HEK293 (cell line): Measurements from ENCODE around the gene DIO3.
"Not testable (repeated sequence)": the region's sequence is repeated elsewhere in the genome, so short reads cannot be mapped to it uniquely, and the experiment has no call there.

Experiments
- YY1 ChIP-seq: fragments of 450-650 bp; formaldehyde crosslinking; IDR thresholded peaks from 2 replicates; pipeline ENCODE4 v1.5.1; 2018; ENCODE audit warnings: missing biosample characterization, missing genetic modification characterization
- TF ChIP-seq, protein P1 (sequence below): fragments of 450-650 bp; formaldehyde crosslinking; IDR thresholded peaks from 2 replicates; pipeline ENCODE4 v1.5.1; 2016; ENCODE audit warnings: missing biosample characterization, missing genetic modification characterization
- TF ChIP-seq, protein P2 (sequence below): fragments of 450-650 bp; formaldehyde crosslinking; IDR thresholded peaks from 2 replicates; pipeline ENCODE4 v1.5.1; 2017; ENCODE audit warnings: missing biosample characterization, mild to moderate bottlenecking, missing genetic modification characterization, moderate library complexity

DNA sequence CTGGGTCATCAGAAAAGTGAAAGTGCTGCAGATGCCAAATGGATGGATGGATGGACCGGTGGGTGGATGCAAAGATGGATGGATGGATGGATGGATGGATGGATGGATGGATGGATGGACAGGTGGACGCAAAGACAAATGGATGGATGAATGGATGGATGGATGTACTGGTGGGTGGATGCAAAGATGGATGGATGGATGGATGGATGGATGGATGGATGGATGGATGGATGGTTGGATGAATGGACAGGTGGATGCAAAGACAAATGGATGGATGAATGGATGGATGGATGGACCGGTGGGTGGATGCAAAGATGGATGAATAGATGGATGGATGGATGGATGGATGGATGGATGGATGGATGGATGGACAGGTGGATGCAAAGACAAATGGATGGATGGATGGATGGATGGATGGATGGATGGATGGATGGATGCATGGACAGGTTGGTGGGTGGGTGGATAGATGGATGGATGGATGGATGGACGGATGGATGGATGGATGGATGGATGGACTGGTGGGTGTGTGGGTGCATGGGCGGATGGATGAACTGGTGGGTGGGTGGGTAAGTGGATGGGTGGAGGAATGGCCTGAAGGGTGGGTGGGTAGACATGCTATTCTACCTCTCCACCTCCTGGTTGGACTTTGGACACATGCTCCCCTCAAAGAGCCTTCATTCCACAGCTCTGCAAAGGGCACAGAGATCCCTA lies 10.9 kb upstream of the DIO3 start:
- TF ChIP-seq, protein P1, sequence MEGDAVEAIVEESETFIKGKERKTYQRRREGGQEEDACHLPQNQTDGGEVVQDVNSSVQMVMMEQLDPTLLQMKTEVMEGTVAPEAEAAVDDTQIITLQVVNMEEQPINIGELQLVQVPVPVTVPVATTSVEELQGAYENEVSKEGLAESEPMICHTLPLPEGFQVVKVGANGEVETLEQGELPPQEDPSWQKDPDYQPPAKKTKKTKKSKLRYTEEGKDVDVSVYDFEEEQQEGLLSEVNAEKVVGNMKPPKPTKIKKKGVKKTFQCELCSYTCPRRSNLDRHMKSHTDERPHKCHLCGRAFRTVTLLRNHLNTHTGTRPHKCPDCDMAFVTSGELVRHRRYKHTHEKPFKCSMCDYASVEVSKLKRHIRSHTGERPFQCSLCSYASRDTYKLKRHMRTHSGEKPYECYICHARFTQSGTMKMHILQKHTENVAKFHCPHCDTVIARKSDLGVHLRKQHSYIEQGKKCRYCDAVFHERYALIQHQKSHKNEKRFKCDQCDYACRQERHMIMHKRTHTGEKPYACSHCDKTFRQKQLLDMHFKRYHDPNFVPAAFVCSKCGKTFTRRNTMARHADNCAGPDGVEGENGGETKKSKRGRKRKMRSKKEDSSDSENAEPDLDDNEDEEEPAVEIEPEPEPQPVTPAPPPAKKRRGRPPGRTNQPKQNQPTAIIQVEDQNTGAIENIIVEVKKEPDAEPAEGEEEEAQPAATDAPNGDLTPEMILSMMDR (tag by site-specific recombination) = not testable (repeated sequence)
- TF ChIP-seq YY1 (tag by site-specific recombination) = not testable (repeated sequence)
- TF ChIP-seq, protein P2, sequence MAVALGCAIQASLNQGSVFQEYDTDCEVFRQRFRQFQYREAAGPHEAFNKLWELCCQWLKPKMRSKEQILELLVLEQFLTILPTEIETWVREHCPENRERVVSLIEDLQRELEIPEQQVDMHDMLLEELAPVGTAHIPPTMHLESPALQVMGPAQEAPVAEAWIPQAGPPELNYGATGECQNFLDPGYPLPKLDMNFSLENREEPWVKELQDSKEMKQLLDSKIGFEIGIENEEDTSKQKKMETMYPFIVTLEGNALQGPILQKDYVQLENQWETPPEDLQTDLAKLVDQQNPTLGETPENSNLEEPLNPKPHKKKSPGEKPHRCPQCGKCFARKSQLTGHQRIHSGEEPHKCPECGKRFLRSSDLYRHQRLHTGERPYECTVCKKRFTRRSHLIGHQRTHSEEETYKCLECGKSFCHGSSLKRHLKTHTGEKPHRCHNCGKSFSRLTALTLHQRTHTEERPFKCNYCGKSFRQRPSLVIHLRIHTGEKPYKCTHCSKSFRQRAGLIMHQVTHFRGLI = not testable (repeated sequence)
